ENCODE data around the gene RGS3.

Gene RGS3

DNA sequence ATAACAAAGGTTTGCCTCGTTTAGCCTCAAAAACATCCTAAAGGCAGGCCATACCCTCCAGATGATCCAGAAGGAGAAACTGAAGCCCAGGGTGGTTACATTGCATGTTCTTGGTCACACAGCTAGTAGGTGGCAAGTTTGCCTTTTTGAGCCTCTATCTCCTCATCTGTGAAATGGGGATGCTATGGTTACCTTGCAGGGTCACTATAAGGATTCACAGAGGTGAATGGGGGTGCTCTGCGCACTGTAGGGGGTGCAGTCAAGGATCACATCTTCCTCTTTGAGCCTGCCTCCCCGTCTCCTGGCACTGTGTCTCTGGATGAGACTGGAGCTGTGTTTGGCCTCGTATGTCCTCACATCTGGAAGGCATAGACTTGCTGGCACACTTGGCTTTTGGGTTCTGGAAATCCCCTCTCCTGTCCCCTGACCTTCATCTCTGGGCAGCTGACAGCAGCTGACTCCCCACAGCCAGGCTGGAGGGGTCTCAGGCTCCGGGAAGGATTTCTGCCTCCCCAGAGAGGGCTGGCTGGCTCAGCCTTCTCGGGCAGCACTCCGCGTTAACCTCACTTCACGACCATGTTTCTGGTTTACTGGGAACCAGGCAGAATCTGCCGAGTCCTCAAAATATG, 167.7 kb downstream of the RGS3 start:
- Histone ChIP-seq H3K27me3 (ENCODE audit: control insufficient read depth in 1 of 2, insufficient read depth in 1 of 2, low read length in 2 of 2) (no peaks in the 10 kb centered on the region), H3K9me3 (ENCODE audit: control insufficient read depth, low read length) (no peaks in the 10 kb centered on the region), H2BK12ac (ENCODE audit: low read length in 2 of 2) (no peak overlapping the region), H3K23ac (ENCODE audit: low read length in 2 of 2) (no peak overlapping the region), H3K79me1 (replicated peaks; ENCODE audit: low read length, poor library complexity, severe bottlenecking) (no peaks in the 10 kb centered on the region), H3K4ac (ENCODE audit: low read depth in 1 of 2, low read length in 2 of 2) (no peak overlapping the region), H3K9ac (ENCODE audit: low read length) (peak overlapping the region; percentile 57), H2BK5ac (ENCODE audit: low read depth, low read length, poor library complexity, severe bottlenecking) (no peak overlapping the region), H3K27ac (ENCODE audit: low read length, poor library complexity, severe bottlenecking) (no peak overlapping the region), H2BK15ac (ENCODE audit: low read depth, poor library complexity, severe bottlenecking) (no peak overlapping the region), H4K8ac (ENCODE audit: low read length) (peak overlapping the region; percentile 20), H3K36me3 (ENCODE audit: control insufficient read depth in 1 of 2, insufficient read depth in 2 of 2, low read depth in 1 of 2, low read length in 2 of 2) (no peaks in the 10 kb centered on the region), H2AFZ (ENCODE audit: low read depth, low read length) (no peak overlapping the region), H2AK5ac (ENCODE audit: low read length, severe bottlenecking) (no peak overlapping the region), H3K18ac (ENCODE audit: low read depth in 1 of 2, low read length in 2 of 2) (peak overlapping the region in 1 of 2 experiments; percentile 1), H3K4me1 (ENCODE audit: control insufficient read depth, insufficient read depth, low read depth, low read length) (peaks cover 21% of the 10 kb centered on the region), H2BK120ac (ENCODE audit: low read depth, low read length) (no peak overlapping the region), H4K91ac (ENCODE audit: low read length) (no peak overlapping the region), H3K4me3 (ENCODE audit: insufficient read depth in 1 of 2, low read depth in 1 of 2, low read length in 2 of 2) (peak overlapping the region in 1 of 2 experiments; percentile 23), H3K4me2 (ENCODE audit: low read length, poor library complexity, severe bottlenecking) (no peak overlapping the region), H3K14ac (ENCODE audit: low read length in 2 of 2) (no peak overlapping the region)
- WGBS, result 80% methylated on average over 10 of the region's 10 CpGs
- DNase-seq, result no peak

DNA sequence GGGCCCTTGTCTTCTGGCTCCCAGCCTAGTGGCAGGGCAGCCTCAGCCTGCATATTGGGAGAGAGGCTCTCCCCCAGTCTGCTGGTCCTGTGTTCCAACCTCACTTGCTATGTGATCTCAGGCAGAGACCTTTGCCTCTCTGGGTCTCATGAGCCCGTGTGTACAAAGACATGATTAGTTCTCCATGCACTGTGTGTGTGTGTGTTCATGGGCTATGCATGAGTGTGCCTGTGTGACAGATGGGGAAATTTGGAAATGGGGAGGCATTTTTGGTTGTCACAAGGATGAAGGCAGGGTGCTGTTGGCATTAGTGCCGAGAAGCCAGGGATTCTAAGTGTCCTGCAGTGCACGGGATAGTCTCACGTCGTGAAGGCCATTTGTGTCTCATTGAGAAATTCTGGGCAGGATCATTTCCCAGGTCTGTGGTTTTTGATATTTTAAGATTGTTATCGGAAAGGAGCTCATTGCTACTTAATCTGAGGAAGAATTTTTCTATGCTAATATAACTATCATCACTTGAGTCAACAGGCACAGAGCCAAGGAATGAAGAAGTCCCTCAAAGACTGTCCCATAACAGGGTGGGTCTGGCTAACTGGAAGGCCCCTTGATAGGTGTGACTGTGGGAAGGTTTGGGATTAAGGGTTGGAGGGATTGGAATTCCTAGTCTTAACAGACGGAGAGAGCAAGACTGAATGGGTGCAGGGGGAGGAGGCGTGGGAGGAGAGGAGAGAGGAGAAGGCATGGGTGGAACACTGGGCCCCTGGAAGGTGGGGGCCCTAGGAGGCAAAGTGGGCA, 168.5 kb downstream of the RGS3 start:
- H2AK5ac ChIP-seq (ENCODE audit: low read length, severe bottlenecking), result peak overlapping the region; percentile 10
- no peak overlapping the region for H3K4ac ChIP-seq (ENCODE audit: low read depth in 1 of 2, low read length in 2 of 2)
- WGBS, result 81% methylated on average over 7 of the region's 8 CpGs
- H2AFZ ChIP-seq (ENCODE audit: low read depth, low read length), result no peak overlapping the region
- H3K18ac ChIP-seq (ENCODE audit: low read depth in 1 of 2, low read length in 2 of 2), result peak overlapping the region; percentile 1 to 25
- no peak overlapping the region for H4K91ac ChIP-seq (ENCODE audit: low read length)
- no peak for DNase-seq
- peak overlapping the region in 1 of 2 experiments; percentile 23 for H3K4me3 ChIP-seq (ENCODE audit: insufficient read depth in 1 of 2, low read depth in 1 of 2, low read length in 2 of 2)
- no peak overlapping the region for H2BK120ac ChIP-seq (ENCODE audit: low read depth, low read length)
- H3K4me1 ChIP-seq (ENCODE audit: control insufficient read depth, insufficient read depth, low read depth, low read length), result peaks cover 23% of the 10 kb centered on the region
- H2BK12ac ChIP-seq (ENCODE audit: low read length in 2 of 2), result peak overlapping the region in 1 of 2 experiments; percentile 67
- peak overlapping the region in 1 of 2 experiments; percentile 46 for H3K23ac ChIP-seq (ENCODE audit: low read length in 2 of 2)
- H3K4me2 ChIP-seq (ENCODE audit: low read length, poor library complexity, severe bottlenecking), result no peak overlapping the region
- H3K27me3 ChIP-seq (ENCODE audit: control insufficient read depth in 1 of 2, insufficient read depth in 1 of 2, low read length in 2 of 2), result no peaks in the 10 kb centered on the region
- no peak overlapping the region for H3K27ac ChIP-seq (ENCODE audit: low read length, poor library complexity, severe bottlenecking)
- peak overlapping the region; percentile 85 for H2BK15ac ChIP-seq (ENCODE audit: low read depth, poor library complexity, severe bottlenecking)
- H2BK5ac ChIP-seq (ENCODE audit: low read depth, low read length, poor library complexity, severe bottlenecking), result no peak overlapping the region
- H3K9me3 ChIP-seq (ENCODE audit: control insufficient read depth, low read length), result no peaks in the 10 kb centered on the region
- H3K36me3 ChIP-seq (ENCODE audit: control insufficient read depth in 1 of 2, insufficient read depth in 2 of 2, low read depth in 1 of 2, low read length in 2 of 2), result no peaks in the 10 kb centered on the region
- H3K79me1 ChIP-seq (replicated peaks; ENCODE audit: low read length, poor library complexity, severe bottlenecking), result no peaks in the 10 kb centered on the region
- H3K9ac ChIP-seq (ENCODE audit: low read length), result peak overlapping the region; percentile 57
- no peak overlapping the region for H4K8ac ChIP-seq (ENCODE audit: low read length)
- H3K14ac ChIP-seq (ENCODE audit: low read length in 2 of 2), result no peak overlapping the region

DNA sequence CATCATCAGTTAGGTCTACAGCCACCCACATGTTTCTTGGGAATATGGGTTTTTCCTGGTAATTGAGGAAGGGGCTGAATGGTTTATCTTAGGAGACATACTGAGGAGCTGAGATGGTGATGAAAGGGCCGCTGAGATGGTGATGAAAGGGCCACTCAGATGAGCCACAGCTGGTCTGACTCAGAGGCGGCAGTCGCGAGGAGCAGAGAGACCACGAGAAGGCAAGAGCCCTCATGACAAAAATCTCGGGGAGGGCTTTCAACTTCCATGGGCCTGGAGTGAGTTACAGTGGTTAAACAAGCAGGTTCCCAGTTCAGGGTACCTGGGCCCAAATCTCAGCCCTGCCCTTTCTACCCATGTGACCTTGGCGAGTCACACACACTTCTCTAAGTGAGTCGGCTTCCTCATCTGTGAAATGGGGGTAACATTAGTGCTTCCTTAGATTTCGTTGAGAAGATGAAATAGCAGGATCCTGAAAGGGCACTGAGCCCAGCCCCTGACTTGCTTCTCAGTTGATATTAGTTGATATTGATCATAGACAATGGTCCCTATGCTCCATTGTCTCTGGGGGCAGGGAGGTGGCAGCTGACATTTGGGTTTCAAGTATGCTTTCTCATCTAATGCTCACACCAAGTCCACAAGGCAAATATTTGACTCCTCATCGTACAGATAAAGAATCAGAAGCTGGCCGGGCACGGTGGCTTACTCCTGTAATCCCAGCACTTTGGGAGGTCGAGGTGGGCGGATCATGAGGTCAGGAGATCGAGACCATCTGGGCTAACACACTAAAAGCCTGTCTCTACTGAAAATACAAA, 169.5 kb downstream of the RGS3 start:
- H4K8ac ChIP-seq (ENCODE audit: low read length), result no peak overlapping the region
- H2AK5ac ChIP-seq (ENCODE audit: low read length, severe bottlenecking), result peak overlapping the region; percentile 10
- no peaks in the 10 kb centered on the region for H3K27me3 ChIP-seq (ENCODE audit: control insufficient read depth in 1 of 2, insufficient read depth in 1 of 2, low read length in 2 of 2)
- H2BK120ac ChIP-seq (ENCODE audit: low read depth, low read length), result no peak overlapping the region
- H3K4me3 ChIP-seq (ENCODE audit: insufficient read depth in 1 of 2, low read depth in 1 of 2, low read length in 2 of 2), result no peak overlapping the region
- H3K4me1 ChIP-seq (ENCODE audit: control insufficient read depth, insufficient read depth, low read depth, low read length), result peaks cover 23% of the 10 kb centered on the region
- peak overlapping the region in 1 of 2 experiments; percentile 67 for H2BK12ac ChIP-seq (ENCODE audit: low read length in 2 of 2)
- 69% methylated on average over 15 of the region's 15 CpGs for WGBS
- H3K9ac ChIP-seq (ENCODE audit: low read length), result peak overlapping the region; percentile 57
- no peaks in the 10 kb centered on the region for H3K9me3 ChIP-seq (ENCODE audit: control insufficient read depth, low read length)
- H3K14ac ChIP-seq (ENCODE audit: low read length in 2 of 2), result no peak overlapping the region
- H3K36me3 ChIP-seq (ENCODE audit: control insufficient read depth in 1 of 2, insufficient read depth in 2 of 2, low read depth in 1 of 2, low read length in 2 of 2), result no peaks in the 10 kb centered on the region
- no peak overlapping the region for H3K27ac ChIP-seq (ENCODE audit: low read length, poor library complexity, severe bottlenecking)
- no peak overlapping the region for H3K4ac ChIP-seq (ENCODE audit: low read depth in 1 of 2, low read length in 2 of 2)
- H3K79me1 ChIP-seq (replicated peaks; ENCODE audit: low read length, poor library complexity, severe bottlenecking), result no peaks in the 10 kb centered on the region
- H3K18ac ChIP-seq (ENCODE audit: low read depth in 1 of 2, low read length in 2 of 2), result no peak overlapping the region
- no peak overlapping the region for H2BK5ac ChIP-seq (ENCODE audit: low read depth, low read length, poor library complexity, severe bottlenecking)
- no peak overlapping the region for H3K4me2 ChIP-seq (ENCODE audit: low read length, poor library complexity, severe bottlenecking)
- no peak overlapping the region for H2BK15ac ChIP-seq (ENCODE audit: low read depth, poor library complexity, severe bottlenecking)
- H3K23ac ChIP-seq (ENCODE audit: low read length in 2 of 2), result peak overlapping the region in 1 of 2 experiments; percentile 42
- DNase-seq, result peak; percentile 77
- no peak overlapping the region for H2AFZ ChIP-seq (ENCODE audit: low read depth, low read length)
- no peak overlapping the region for H4K91ac ChIP-seq (ENCODE audit: low read length)

All from mesenchymal stem cell (in vitro differentiated cells and primary cell).